ENCODE measurements around the gene KYAT1.
"Not testable (repeated sequence)": the region's sequence is repeated elsewhere in the genome, so short reads cannot be mapped to it uniquely, and the experiment has no call there.

Gene KYAT1

GRCh38 chr9:128809831-128810230 lies 71.9 kb downstream of the KYAT1 start:
- no peak for DNase-seq

- DNase-seq, result no peak
Measured at GRCh38 chr9:128809036-128809599, 72.6 kb downstream of the KYAT1 start.

- DNase-seq, result no peak
Measured at GRCh38 chr9:128808543-128808942, 73.2 kb downstream of the KYAT1 start.

- DNase-seq, result no peak
Measured at GRCh38 chr9:128807827-128808226, 73.9 kb downstream of the KYAT1 start.

- DNase-seq, result no peak
Measured at GRCh38 chr9:128805661-128806060, 76.1 kb downstream of the KYAT1 start.

GRCh38 chr9:128802482-128802881 lies 79.3 kb downstream of the KYAT1 start:
- DNase-seq, result no peak

- DNase-seq, result no peak
Measured at GRCh38 chr9:128800061-128800460, 81.7 kb downstream of the KYAT1 start.

GRCh38 chr9:128798896-128799295 lies 82.9 kb downstream of the KYAT1 start:
- DNase-seq, result no peak

- DNase-seq, result not testable (repeated sequence)
Measured at GRCh38 chr9:128794961-128795360, 86.8 kb downstream of the KYAT1 start.

- no peak for DNase-seq
Measured at GRCh38 chr9:128792978-128793686, 88.6 kb downstream of the KYAT1 start.

- DNase-seq, result no peak
Measured at GRCh38 chr9:128792134-128792533, 89.6 kb downstream of the KYAT1 start.

GRCh38 chr9:128790536-128790935 lies 91.2 kb downstream of the KYAT1 start:
- no peak for DNase-seq

GRCh38 chr9:128788445-128788844 lies 93.3 kb downstream of the KYAT1 start:
- no peak for DNase-seq

GRCh38 chr9:128787659-128788058 lies 94.1 kb downstream of the KYAT1 start:
- peak; percentile 13 for DNase-seq

- DNase-seq, result peak; percentile 92
Measured at GRCh38 chr9:128786681-128787601, 94.8 kb downstream of the KYAT1 start, which contains the start of gene TBC1D13. Gene TBC1D13, plus strand, starts transcription at chr9:128787253. Its CDS starts 101 bp downstream, at chr9:128787354.

- DNase-seq, result no peak
Measured at GRCh38 chr9:128785427-128785826, 96.3 kb downstream of the KYAT1 start.

Data from CD4-positive, alpha-beta T cell treated with Interleukin-6 for 4 hours (primary cell).